Progenitor cell of endocrine pancreas (in vitro differentiated cells): ENCODE results near the gene TTC13. TPM values are rescaled to one million over a fixed set of nuclear protein-coding genes. Genes with fewer than 3 reads are reported as not detected.

ENCODE experiments used
- DNase-seq: peaks from one replicate; pipeline ENCODE4 v3.0.0; 2021; ENCODE audit warnings: low spot score; ENCODE audit not compliant: unreplicated experiment
- H3K27ac Mint-ChIP-seq: 2 replicates; pipeline ENCODE4 v1.8.0; 2021; ENCODE audit warnings: mild to moderate bottlenecking, moderate library complexity, mixed read lengths
- H3K27me3 Mint-ChIP-seq: 2 replicates; pipeline ENCODE4 v1.8.0; 2021; ENCODE audit warnings: mixed read lengths
- H3K36me3 Mint-ChIP-seq: 2 replicates; pipeline ENCODE4 v1.8.0; 2022; ENCODE audit warnings: mixed read lengths; ENCODE audit not compliant: insufficient read depth
- H3K4me1 Mint-ChIP-seq: 2 replicates; pipeline ENCODE4 v1.8.0; 2021; ENCODE audit warnings: low read depth, mixed read lengths
- H3K4me3 Mint-ChIP-seq: 2 replicates; pipeline ENCODE4 v1.8.0; 2021; ENCODE audit warnings: low read depth, mild to moderate bottlenecking, moderate library complexity, mixed read lengths
- H3K9me3 Mint-ChIP-seq: 2 replicates; pipeline ENCODE4 v1.8.0; 2021; ENCODE audit warnings: low read depth, mixed read lengths
- total RNA-seq: library from RNA; stranded (reverse); gene quantifications from 2 replicates; pipeline ENCODE4 v1.2.1, GENCODE V29; 2021
- TF ChIP-seq, protein P1 (sequence below): fragments of 200-600 bp; sonication (generic); IDR thresholded peaks from one replicate; pipeline ENCODE4 v1.5.0; 2021; ENCODE audit warnings: antibody characterized with exemption, mild to moderate bottlenecking; ENCODE audit not compliant: unreplicated experiment

The TTC13 gene
- total RNA-seq, 1 donor from 2014 or later = 22.3 TPM

DNA sequence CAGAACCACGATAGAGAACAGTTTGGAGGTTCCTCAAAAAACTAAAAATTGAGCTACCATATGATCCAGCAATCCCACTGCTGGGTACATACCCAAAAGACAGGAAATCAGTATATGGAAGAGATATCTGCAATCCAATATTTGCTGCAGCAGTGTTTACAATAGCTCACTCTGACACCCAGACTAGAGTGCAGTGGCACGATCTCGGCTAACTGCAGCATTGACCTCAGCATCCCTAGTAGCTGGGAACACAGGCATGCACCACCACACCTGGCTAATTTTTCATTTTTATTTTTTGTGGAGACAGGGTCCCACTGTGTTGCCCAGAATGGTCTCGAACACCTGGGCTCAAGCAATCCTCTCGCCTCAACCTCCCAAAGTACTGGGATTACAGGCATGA, 13.1 kb downstream of the TTC13 start:
- H3K36me3 Mint-ChIP-seq = peaks cover 4% of the 10 kb centered on the region
- no peaks in the 10 kb centered on the region for H3K27me3 Mint-ChIP-seq
- no peak overlapping the region for H3K4me3 Mint-ChIP-seq
- TF ChIP-seq, protein P1, sequence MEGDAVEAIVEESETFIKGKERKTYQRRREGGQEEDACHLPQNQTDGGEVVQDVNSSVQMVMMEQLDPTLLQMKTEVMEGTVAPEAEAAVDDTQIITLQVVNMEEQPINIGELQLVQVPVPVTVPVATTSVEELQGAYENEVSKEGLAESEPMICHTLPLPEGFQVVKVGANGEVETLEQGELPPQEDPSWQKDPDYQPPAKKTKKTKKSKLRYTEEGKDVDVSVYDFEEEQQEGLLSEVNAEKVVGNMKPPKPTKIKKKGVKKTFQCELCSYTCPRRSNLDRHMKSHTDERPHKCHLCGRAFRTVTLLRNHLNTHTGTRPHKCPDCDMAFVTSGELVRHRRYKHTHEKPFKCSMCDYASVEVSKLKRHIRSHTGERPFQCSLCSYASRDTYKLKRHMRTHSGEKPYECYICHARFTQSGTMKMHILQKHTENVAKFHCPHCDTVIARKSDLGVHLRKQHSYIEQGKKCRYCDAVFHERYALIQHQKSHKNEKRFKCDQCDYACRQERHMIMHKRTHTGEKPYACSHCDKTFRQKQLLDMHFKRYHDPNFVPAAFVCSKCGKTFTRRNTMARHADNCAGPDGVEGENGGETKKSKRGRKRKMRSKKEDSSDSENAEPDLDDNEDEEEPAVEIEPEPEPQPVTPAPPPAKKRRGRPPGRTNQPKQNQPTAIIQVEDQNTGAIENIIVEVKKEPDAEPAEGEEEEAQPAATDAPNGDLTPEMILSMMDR = no peak
- H3K9me3 Mint-ChIP-seq = peaks cover 5% of the 10 kb centered on the region
- peaks cover 14% of the 10 kb centered on the region for H3K4me1 Mint-ChIP-seq
- no peak overlapping the region for H3K27ac Mint-ChIP-seq
- DNase-seq = no peak

DNA sequence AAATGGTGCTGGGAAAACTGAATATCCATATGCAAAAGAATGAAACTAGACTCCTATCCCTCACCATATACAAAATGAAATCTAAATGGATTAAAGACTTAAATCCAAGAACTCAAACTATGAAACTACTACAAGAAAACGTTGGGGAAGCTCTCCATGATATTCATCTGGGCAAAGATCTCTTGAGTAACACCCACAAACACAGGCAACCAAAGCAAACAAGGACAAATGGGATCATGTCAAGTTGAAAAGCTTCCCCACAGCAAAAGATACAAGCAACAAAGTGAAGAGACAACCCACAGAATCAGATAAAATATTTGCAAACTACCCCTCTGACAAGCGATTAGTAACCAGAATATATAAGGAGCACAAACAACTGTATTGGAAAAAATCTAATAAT, 13.8 kb downstream of the TTC13 start:
- no peak for DNase-seq
- TF ChIP-seq, protein P1 = no peak
- H3K9me3 Mint-ChIP-seq = peaks cover 5% of the 10 kb centered on the region

DNA sequence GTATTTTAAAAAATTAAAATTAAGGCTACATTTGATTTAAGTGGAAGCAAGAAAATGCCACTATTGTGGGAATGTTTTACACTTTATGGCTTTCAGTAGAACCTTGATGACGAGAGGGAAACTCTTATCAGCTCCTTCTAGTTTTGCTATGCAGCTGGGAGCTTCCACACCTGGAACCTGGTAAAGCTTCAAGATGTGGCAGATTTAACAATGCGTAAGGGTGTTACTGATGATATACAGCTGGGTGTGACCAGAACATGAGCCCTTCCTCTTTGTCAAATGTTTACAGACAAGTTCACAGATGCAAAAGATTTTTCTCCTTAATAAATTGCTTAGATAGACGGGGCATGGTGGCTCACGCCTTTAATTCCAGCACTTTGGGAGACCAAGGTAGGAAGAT, 20.3 kb downstream of the TTC13 start:
- TF ChIP-seq, protein P1 = no peak
- Mint-ChIP-seq H3K27ac (no peak overlapping the region), H3K4me1 (no peaks in the 10 kb centered on the region), H3K4me3 (no peak overlapping the region), H3K27me3 (no peaks in the 10 kb centered on the region), H3K36me3 (peaks cover 9% of the 10 kb centered on the region), H3K9me3 (no peaks in the 10 kb centered on the region)
- no peak for DNase-seq

More for the DNA sequence above, 13.8 kb downstream of the TTC13 start:
- Mint-ChIP-seq H3K27me3 (no peaks in the 10 kb centered on the region), H3K4me1 (peaks cover 14% of the 10 kb centered on the region), H3K36me3 (peaks cover 4% of the 10 kb centered on the region), H3K4me3 (no peak overlapping the region), H3K27ac (no peak overlapping the region)

DNA sequence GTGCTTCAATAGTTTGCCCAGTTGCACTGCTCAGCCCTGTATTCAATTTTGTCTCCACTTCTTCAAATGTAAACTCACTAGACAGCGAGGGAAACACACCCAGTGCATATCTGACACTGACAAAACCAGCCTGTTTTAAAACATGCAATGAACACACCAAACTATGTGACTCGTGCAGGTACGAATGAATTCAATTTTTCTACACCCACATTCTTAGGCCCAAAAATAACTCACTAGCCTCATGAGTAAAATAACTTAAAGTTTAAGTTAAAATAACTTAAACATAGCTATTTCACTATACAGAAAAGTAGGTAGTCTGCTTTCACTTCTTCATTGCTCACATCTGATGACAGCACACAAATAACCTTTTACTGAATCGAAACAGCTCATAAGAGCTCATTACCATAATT, 21.1 kb downstream of the TTC13 start:
- DNase-seq = no peak
- peaks cover 9% of the 10 kb centered on the region for H3K36me3 Mint-ChIP-seq
- H3K27ac Mint-ChIP-seq = no peak overlapping the region
- no peaks in the 10 kb centered on the region for H3K9me3 Mint-ChIP-seq
- H3K4me3 Mint-ChIP-seq = no peak overlapping the region
- H3K27me3 Mint-ChIP-seq = no peaks in the 10 kb centered on the region
- H3K4me1 Mint-ChIP-seq = no peaks in the 10 kb centered on the region
- TF ChIP-seq, protein P1 = no peak

DNA sequence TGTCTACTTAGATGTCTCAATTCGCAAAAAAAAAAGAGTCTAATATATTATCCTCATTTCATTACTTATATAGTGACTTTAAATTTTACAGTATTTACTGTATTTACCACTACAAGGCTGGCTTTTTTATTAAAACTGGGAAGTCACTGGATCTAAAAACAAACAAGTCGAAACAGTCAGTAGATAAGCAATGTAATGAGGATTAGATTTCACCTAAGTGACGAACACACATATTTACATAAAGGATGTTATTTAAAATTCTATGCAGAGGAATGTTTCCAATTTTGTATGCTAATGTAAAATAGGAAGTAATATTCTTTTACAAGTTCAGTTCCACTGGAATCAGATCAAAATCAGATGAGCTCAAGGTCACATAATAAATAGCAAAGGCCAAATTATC, 28.3 kb downstream of the TTC13 start:
- Mint-ChIP-seq H3K4me3 (no peak overlapping the region), H3K27ac (no peak overlapping the region), H3K36me3 (peaks cover 7% of the 10 kb centered on the region), H3K9me3 (no peaks in the 10 kb centered on the region), H3K27me3 (no peaks in the 10 kb centered on the region), H3K4me1 (peaks cover 5% of the 10 kb centered on the region)
- TF ChIP-seq, protein P1 = no peak
- no peak for DNase-seq
